HEK293 (cell line): ENCODE data around the gene AFF4.

Source experiments
- CTCF ChIA-PET: fragments of 350-600 bp; formaldehyde crosslinking; extraction: SDS; loops from one replicate; lab custom pipeline; 2021; ENCODE audit warnings: antibody characterized with exemption; lab: Yijun Ruan, JAX
- POLR2A ChIA-PET: fragments of 300-600 bp; formaldehyde crosslinking; extraction: SDS; loops from one replicate; lab custom pipeline; 2020; ENCODE audit warnings: antibody characterized with exemption, inconsistent platforms; lab: Yijun Ruan, JAX
- H3K27ac ChIP-seq: fragments of 200-500 bp; sonication (Bioruptor generic); 2 replicates; pipeline ENCODE4 v1.5.1; 2014; ENCODE audit warnings: low read depth, low read length, control low read depth, inconsistent platforms; ENCODE audit errors: extremely low read depth
- H3K36me3 ChIP-seq, 2 experiments: fragments of 200-500 bp in 1 of 2; sonication (Bioruptor generic) in 1 of 2; 1 replicate in 1 of 2; 2 replicates in 1 of 2; pipeline ENCODE4 v1.5.1; 2014 to 2017; ENCODE audit warnings: inconsistent platforms in 2 of 2, low read length in 2 of 2; ENCODE audit not compliant: control insufficient read depth in 2 of 2, insufficient read depth in 1 of 2
- H3K4me1 ChIP-seq: fragments of 200-500 bp; sonication (Bioruptor generic); 2 replicates; pipeline ENCODE4 v1.5.1; 2014; ENCODE audit warnings: mild to moderate bottlenecking, low read length, inconsistent platforms; ENCODE audit not compliant: control insufficient read depth, insufficient read depth
- H3K4me3 ChIP-seq: 2 replicates; pipeline ENCODE4 v1.5.1; 2011; ENCODE audit warnings: low read depth, mild to moderate bottlenecking, control low read depth, low read length, moderate library complexity
- H3K9me3 ChIP-seq: fragments of 200-500 bp; sonication (Bioruptor generic); 2 replicates; pipeline ENCODE4 v1.5.1; 2014; ENCODE audit warnings: low read depth, low read length, inconsistent platforms; ENCODE audit not compliant: control insufficient read depth, insufficient read depth
- AEBP2 ChIP-seq: fragments of 450-650 bp; formaldehyde crosslinking; IDR thresholded peaks from 2 replicates; pipeline ENCODE4 v1.5.1; 2016; ENCODE audit warnings: missing biosample characterization, missing genetic modification characterization, borderline replicate concordance
- PRDM4 ChIP-seq: fragments of 450-650 bp; formaldehyde crosslinking; IDR thresholded peaks from 2 replicates; pipeline ENCODE4 v1.5.1; 2017; ENCODE audit warnings: missing biosample characterization, missing genetic modification characterization
- REST ChIP-seq: fragments of 450-650 bp; formaldehyde crosslinking; IDR thresholded peaks from 2 replicates; pipeline ENCODE4 v1.5.1; 2016; ENCODE audit warnings: missing biosample characterization, missing genetic modification characterization
- SETDB1 ChIP-seq: IDR thresholded peaks from one replicate; pipeline ENCODE4 v1.6.1; 2017; ENCODE audit warnings: mild to moderate bottlenecking, low read length, moderate library complexity, mixed read lengths; ENCODE audit not compliant: insufficient read length
- YY1 ChIP-seq: fragments of 450-650 bp; formaldehyde crosslinking; IDR thresholded peaks from 2 replicates; pipeline ENCODE4 v1.5.1; 2018; ENCODE audit warnings: missing biosample characterization, missing genetic modification characterization
- ZNF169 ChIP-seq: fragments of 450-650 bp; formaldehyde crosslinking; IDR thresholded peaks from 2 replicates; pipeline ENCODE4 v1.5.1; 2016; ENCODE audit warnings: missing biosample characterization, missing genetic modification characterization
- ZNF19 ChIP-seq: fragments of 450-650 bp; formaldehyde crosslinking; IDR thresholded peaks from 2 replicates; pipeline ENCODE4; 2016; ENCODE audit warnings: missing biosample characterization, missing genetic modification characterization, low read depth
- ZNF292 ChIP-seq: fragments of 450-650 bp; formaldehyde crosslinking; IDR thresholded peaks from 2 replicates; pipeline ENCODE4 v1.5.1; 2016; ENCODE audit warnings: low read depth, missing biosample characterization, missing genetic modification characterization, borderline replicate concordance
- ZNF350 ChIP-seq: fragments of 450-650 bp; formaldehyde crosslinking; IDR thresholded peaks from 2 replicates; pipeline ENCODE4 v1.5.0; 2017; ENCODE audit warnings: missing biosample characterization, mild to moderate bottlenecking, missing genetic modification characterization
- ZNF391 ChIP-seq: fragments of 450-650 bp; formaldehyde crosslinking; IDR thresholded peaks from 2 replicates; pipeline ENCODE4 v1.5.1; 2016; ENCODE audit warnings: low read depth, missing biosample characterization, missing genetic modification characterization, borderline replicate concordance
- ZNF510 ChIP-seq: fragments of 450-650 bp; formaldehyde crosslinking; IDR thresholded peaks from 2 replicates; pipeline ENCODE4 v1.5.1; 2018; ENCODE audit warnings: mild to moderate bottlenecking, missing genetic modification characterization, missing biosample characterization; ENCODE audit not compliant: insufficient replicate concordance
- ZNF645 ChIP-seq: fragments of 450-650 bp; formaldehyde crosslinking; IDR thresholded peaks from 2 replicates; pipeline ENCODE4; 2016; ENCODE audit warnings: missing biosample characterization, missing genetic modification characterization
- ZNF660 ChIP-seq: fragments of 450-650 bp; IDR thresholded peaks from 2 replicates; pipeline ENCODE4 v1.5.1; 2018; ENCODE audit warnings: missing biosample characterization, mild to moderate bottlenecking, missing genetic modification characterization
- ZNF704 ChIP-seq: fragments of 450-650 bp; formaldehyde crosslinking; IDR thresholded peaks from 2 replicates; pipeline ENCODE4 v1.5.1; 2016; ENCODE audit warnings: missing biosample characterization, missing genetic modification characterization
- ZNF747 ChIP-seq: fragments of 450-650 bp; formaldehyde crosslinking; IDR thresholded peaks from 2 replicates; pipeline ENCODE4 v1.5.1; 2016; ENCODE audit warnings: missing biosample characterization, missing genetic modification characterization
- TF ChIP-seq, protein P1 (sequence below): fragments of 450-650 bp; formaldehyde crosslinking; IDR thresholded peaks from 2 replicates; pipeline ENCODE4 v1.5.1; 2016; ENCODE audit warnings: missing biosample characterization, missing genetic modification characterization
- TF ChIP-seq, protein P2 (sequence below): fragments of 450-650 bp; formaldehyde crosslinking; IDR thresholded peaks from 2 replicates; pipeline ENCODE4 v1.5.1; 2016; ENCODE audit warnings: missing biosample characterization, missing genetic modification characterization, low read depth

Gene AFF4

GRCh38 chr5:132941331-132941730 lies 22.1 kb downstream of the AFF4 start (continued):
- TF ChIP-seq AEBP2 (no peak), YY1 (no peak), REST (tag by site-specific recombination) (no peak), ZNF747 (tag by site-specific recombination) (no peak), ZNF350 (tag by site-specific recombination) (no peak), ZNF660 (tag by site-specific recombination) (no peak), ZNF292 (tag by site-specific recombination) (no peak)
- TF ChIP-seq, protein P1, sequence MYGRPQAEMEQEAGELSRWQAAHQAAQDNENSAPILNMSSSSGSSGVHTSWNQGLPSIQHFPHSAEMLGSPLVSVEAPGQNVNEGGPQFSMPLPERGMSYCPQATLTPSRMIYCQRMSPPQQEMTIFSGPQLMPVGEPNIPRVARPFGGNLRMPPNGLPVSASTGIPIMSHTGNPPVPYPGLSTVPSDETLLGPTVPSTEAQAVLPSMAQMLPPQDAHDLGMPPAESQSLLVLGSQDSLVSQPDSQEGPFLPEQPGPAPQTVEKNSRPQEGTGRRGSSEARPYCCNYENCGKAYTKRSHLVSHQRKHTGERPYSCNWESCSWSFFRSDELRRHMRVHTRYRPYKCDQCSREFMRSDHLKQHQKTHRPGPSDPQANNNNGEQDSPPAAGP (tag by site-specific recombination), result no peak

DNA sequence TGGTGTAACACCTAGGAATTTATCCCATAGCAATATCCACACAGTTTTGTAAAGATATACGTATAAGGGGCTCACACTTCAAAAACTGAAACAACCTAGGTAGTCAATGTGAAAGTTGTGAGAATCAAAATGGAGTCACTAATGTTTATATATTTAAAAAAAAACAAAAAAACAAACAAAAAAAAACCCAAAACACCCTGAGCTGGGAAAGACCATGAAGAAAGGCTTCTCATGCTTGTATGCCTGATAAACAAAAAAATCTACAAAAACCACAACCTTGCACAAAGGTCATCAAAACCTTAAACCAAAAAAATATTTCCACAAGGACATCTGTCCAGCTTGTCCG lies 35.4 kb downstream of the AFF4 start:
- H3K27ac ChIP-seq, result no peak overlapping the region
- H3K9me3 ChIP-seq, result no peaks in the 10 kb centered on the region
- no peak overlapping the region for H3K4me3 ChIP-seq
- peaks cover 64 to 84% of the 10 kb centered on the region in 2 experiments for H3K36me3 ChIP-seq
- TF ChIP-seq ZNF704 (tag by site-specific recombination) (no peak), ZNF169 (tag by site-specific recombination) (no peak), ZNF391 (tag by site-specific recombination) (no peak), ZNF19 (tag by site-specific recombination) (no peak), PRDM4 (tag by site-specific recombination) (no peak), SETDB1 (no peak), ZNF645 (tag by site-specific recombination) (no peak), ZNF510 (tag by site-specific recombination) (no peak)
- TF ChIP-seq, protein P2, sequence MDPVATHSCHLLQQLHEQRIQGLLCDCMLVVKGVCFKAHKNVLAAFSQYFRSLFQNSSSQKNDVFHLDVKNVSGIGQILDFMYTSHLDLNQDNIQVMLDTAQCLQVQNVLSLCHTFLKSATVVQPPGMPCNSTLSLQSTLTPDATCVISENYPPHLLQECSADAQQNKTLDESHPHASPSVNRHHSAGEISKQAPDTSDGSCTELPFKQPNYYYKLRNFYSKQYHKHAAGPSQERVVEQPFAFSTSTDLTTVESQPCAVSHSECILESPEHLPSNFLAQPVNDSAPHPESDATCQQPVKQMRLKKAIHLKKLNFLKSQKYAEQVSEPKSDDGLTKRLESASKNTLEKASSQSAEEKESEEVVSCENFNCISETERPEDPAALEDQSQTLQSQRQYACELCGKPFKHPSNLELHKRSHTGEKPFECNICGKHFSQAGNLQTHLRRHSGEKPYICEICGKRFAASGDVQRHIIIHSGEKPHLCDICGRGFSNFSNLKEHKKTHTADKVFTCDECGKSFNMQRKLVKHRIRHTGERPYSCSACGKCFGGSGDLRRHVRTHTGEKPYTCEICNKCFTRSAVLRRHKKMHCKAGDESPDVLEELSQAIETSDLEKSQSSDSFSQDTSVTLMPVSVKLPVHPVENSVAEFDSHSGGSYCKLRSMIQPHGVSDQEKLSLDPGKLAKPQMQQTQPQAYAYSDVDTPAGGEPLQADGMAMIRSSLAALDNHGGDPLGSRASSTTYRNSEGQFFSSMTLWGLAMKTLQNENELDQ (tag by site-specific recombination), result no peak
- POLR2A ChIA-PET, result no interaction called here
- H3K4me1 ChIP-seq, result peaks cover 4% of the 10 kb centered on the region; the same call in 1 of the 2 replicates
- CTCF ChIA-PET, result interaction anchor here (0.5 to 1.0 kb wide), 2 partner anchors 12 to 83 kb away, joined by 3 to 4 read pairs; no protein-coding TSS in a partner anchor
